BJ (cell line): ENCODE measurements around the gene RUSF1. TPM values are rescaled to one million over a fixed set of nuclear protein-coding genes. Genes with fewer than 3 reads are reported as not detected.

Experiments used
- CTCF ChIA-PET: fragments of 350-600 bp; formaldehyde crosslinking; extraction: SDS; loops from one replicate; lab custom pipeline; 2021; ENCODE audit warnings: antibody characterized with exemption, inconsistent platforms; lab: Yijun Ruan, JAX
- POLR2A ChIA-PET: fragments of 300-600 bp; sonication (Branson Sonifier 250); formaldehyde crosslinking; extraction: SDS; loops from one replicate; lab custom pipeline; 2021; ENCODE audit warnings: antibody characterized with exemption; lab: Charles Lee
- DNase-seq: peaks from one replicate; pipeline ENCODE4 v3.0.0-alpha.2; 2011; ENCODE audit warnings: low read depth
- H3K27me3 ChIP-seq: 2 replicates; pipeline ENCODE4 v1.6.0; 2011; ENCODE audit warnings: low read length; ENCODE audit not compliant: control insufficient read depth, insufficient read depth
- H3K36me3 ChIP-seq: 2 replicates; pipeline ENCODE4 v1.5.1; 2011; ENCODE audit warnings: low read length; ENCODE audit not compliant: control insufficient read depth, insufficient read depth
- H3K4me3 ChIP-seq: 2 replicates; pipeline ENCODE4 v1.5.1; 2011; ENCODE audit warnings: low read depth, mild to moderate bottlenecking, control low read depth, low read length
- polyA plus RNA-seq: library from polyadenylated mRNA; depleted of rRNA; stranded (reverse); fragments of >200 nt; gene quantifications from 2 replicates; pipeline ENCODE4 v1.2.3, GENCODE V29; 2011
- TF ChIP-seq, protein P1 (sequence below): IDR thresholded peaks from 2 replicates; pipeline ENCODE4 v1.5.1; 2011; ENCODE audit warnings: low read depth, mild to moderate bottlenecking, control low read depth, inconsistent platforms, low read length, moderate library complexity; ENCODE audit not compliant: insufficient read depth

Gene RUSF1
- polyA plus RNA-seq, 1 experiment = 56.4 TPM

DNA sequence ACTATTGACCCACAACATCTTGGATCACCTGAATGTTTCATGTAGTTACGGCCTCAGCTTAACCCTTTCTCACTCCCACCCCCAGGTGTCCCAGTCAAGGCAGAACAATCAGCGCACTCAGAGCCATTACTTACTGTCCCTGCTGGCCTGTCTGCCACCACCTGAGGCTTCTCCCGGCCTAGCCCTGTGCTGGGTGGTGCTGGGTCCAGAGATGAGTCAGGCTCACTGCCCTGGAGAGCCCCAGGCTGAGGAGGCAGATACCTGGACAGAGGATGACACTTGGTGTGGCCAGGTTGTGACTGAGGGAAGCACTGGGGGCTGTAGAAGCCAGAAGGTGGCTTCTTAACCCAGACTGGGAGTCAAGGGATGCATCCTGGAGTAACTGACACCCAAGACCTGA is 29.2 kb downstream of the RUSF1 start:
- POLR2A ChIA-PET = no interaction called here
- DNase-seq = no peak
- no peaks in the 10 kb centered on the region for H3K27me3 ChIP-seq

DNA sequence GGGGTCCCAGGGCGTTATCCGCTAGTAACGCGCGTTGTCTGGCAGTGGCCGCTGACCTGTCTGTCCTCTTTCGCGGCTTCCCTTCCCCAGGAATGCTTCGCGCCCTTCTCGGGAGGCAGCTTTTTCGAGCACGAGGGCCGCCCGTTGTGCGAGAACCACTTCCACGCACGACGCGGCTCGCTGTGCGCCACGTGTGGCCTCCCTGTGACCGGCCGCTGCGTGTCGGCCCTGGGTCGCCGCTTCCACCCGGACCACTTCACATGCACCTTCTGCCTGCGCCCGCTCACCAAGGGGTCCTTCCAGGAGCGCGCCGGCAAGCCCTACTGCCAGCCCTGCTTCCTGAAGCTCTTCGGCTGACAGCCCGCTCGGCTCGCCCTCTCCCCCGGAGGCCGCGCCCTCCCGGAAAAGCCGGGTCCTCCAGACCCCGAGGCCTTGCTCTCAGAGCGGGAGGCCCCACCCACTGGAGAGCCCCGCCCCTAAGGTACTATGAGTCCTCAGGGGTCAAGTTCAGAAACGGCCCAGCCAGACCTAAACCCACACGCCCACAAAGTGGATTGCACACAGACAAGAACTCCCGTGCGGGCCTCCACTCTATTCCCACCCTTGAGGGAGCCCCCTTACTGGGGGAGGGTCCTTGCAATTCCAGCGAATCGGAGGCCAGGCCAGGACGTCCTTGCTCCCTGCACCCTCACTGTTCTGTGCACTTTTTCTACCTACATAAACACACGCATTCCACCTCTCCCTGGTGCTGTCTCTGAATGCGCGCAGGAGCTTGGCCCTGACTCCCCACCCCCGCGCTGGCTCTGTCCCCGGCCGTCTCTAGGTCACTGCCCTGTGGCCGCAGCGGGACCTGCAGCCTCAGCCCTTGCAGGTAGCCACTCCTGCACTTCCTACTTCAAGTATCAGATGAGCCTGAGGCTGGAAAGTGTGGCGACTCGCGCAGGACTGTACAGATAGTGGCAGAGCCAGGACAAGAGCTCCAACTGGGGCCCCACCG is 30.7 kb downstream of the RUSF1 start:
- H3K36me3 ChIP-seq = peaks cover 35% of the 10 kb centered on the region
- no peak for DNase-seq
- H3K4me3 ChIP-seq = no peak overlapping the region
- POLR2A ChIA-PET = no interaction called here
- CTCF ChIA-PET = interaction anchor here (1.2 kb wide), 2 partner anchors 10 to 17 kb away, joined by 3 read pairs; no protein-coding TSS in a partner anchor
- TF ChIP-seq, protein P1, sequence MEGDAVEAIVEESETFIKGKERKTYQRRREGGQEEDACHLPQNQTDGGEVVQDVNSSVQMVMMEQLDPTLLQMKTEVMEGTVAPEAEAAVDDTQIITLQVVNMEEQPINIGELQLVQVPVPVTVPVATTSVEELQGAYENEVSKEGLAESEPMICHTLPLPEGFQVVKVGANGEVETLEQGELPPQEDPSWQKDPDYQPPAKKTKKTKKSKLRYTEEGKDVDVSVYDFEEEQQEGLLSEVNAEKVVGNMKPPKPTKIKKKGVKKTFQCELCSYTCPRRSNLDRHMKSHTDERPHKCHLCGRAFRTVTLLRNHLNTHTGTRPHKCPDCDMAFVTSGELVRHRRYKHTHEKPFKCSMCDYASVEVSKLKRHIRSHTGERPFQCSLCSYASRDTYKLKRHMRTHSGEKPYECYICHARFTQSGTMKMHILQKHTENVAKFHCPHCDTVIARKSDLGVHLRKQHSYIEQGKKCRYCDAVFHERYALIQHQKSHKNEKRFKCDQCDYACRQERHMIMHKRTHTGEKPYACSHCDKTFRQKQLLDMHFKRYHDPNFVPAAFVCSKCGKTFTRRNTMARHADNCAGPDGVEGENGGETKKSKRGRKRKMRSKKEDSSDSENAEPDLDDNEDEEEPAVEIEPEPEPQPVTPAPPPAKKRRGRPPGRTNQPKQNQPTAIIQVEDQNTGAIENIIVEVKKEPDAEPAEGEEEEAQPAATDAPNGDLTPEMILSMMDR = no peak
- H3K27me3 ChIP-seq = no peaks in the 10 kb centered on the region

More for the DNA sequence above, 29.2 kb downstream of the RUSF1 start:
- Histone ChIP-seq H3K4me3 (no peak overlapping the region), H3K36me3 (peaks cover 30% of the 10 kb centered on the region)
- CTCF ChIA-PET = interaction anchor here (1.2 kb wide), 1 partner anchor 8 kb away, joined by 3 read pairs; no protein-coding TSS in a partner anchor
- TF ChIP-seq, protein P1 = no peak

DNA sequence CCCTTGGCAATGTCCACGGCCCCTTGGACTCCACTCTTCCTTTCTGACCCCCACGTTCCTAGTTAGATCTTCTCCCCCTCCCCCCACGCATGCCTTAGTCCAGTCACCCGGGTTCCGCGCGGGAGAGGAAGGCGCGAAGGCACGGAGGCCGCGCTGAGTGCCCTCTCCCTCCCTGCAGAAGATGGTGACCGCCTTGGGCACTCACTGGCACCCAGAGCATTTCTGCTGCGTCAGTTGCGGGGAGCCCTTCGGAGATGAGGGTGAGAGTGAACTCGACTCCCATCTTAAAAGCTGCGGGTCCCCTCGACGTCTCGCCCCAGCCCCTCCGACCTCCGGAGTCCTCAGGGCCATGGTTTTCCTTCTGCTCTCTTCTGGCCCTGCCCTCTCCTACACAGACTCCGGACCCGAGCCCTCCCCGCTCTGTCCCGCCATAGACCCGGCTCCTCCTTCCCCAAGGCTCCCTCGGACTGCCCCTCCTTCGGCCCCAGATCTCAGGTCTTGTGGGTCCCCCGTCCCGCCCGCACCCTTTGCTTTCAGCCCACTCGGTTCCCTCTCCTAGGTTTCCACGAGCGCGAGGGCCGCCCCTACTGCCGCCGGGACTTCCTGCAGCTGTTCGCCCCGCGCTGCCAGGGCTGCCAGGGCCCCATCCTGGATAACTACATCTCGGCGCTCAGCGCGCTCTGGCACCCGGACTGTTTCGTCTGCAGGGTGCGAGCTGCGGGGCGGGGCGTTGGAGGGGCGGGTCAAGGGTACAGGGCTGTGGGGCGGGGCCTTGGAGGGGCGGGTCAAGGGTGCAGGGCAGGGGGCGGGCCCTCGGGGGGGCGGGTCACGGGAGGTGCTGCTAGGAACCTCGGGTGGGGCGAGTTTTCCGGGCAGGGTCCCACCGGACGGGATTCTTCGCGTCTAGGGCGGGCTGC is 31.6 kb downstream of the RUSF1 start:
- DNase-seq = no peak
- POLR2A ChIA-PET = no interaction called here
- H3K36me3 ChIP-seq = peaks cover 35% of the 10 kb centered on the region

DNA sequence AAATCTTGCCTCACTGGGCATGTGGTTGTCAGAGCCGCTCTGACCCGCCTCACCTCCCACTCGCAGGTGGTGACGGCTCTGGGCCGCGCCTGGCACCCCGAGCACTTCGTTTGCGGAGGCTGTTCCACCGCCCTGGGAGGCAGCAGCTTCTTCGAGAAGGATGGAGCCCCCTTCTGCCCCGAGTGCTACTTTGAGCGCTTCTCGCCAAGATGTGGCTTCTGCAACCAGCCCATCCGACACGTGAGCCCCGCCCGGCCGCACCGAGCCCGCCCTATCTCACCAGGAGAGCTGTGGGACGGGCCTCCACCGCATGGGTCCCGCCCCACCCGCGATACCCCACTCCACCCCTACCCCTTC is 32.3 kb downstream of the RUSF1 start:
- no peak for DNase-seq
- CTCF ChIA-PET = interaction anchor here (1.9 to 2.1 kb wide), 2 partner anchors 11 to 13 kb away, joined by 5 to 6 read pairs; no protein-coding TSS in a partner anchor
- H3K4me3 ChIP-seq = no peak overlapping the region
- H3K27me3 ChIP-seq = no peaks in the 10 kb centered on the region
- TF ChIP-seq, protein P1 = no peak
- peaks cover 35% of the 10 kb centered on the region for H3K36me3 ChIP-seq
- POLR2A ChIA-PET = no interaction called here

More for the DNA sequence above, 31.6 kb downstream of the RUSF1 start:
- CTCF ChIA-PET = interaction anchor here (1.2 kb wide), 1 partner anchor 16 kb away, joined by 3 read pairs; no protein-coding TSS in a partner anchor
- TF ChIP-seq, protein P1 = no peak
- Histone ChIP-seq H3K27me3 (no peaks in the 10 kb centered on the region), H3K4me3 (no peak overlapping the region)
